ENCODE results near the gene FGD5.

FGD5 gene

GRCh38 chr3:14889943-14890342 lies 71.2 kb downstream of the FGD5 start:
- H3K27ac ChIP-seq (ENCODE audit: low read length): no peak overlapping the region
- no peaks in the 10 kb centered on the region for H3K4me1 ChIP-seq (ENCODE audit: control insufficient read depth, insufficient read depth, low read length)
- H3K4me3 ChIP-seq (ENCODE audit: low read length): no peak overlapping the region
- no peaks in the 10 kb centered on the region for H3K36me3 ChIP-seq (ENCODE audit: control insufficient read depth, insufficient read depth, low read length)
- no peaks in the 10 kb centered on the region for H3K9me3 ChIP-seq (ENCODE audit: control insufficient read depth, insufficient read depth, low read length)
- DNase-seq (ENCODE audit: low read depth, low spot score): no peak
- H3K27me3 ChIP-seq (ENCODE audit: control insufficient read depth, insufficient read depth, low read length): no peaks in the 10 kb centered on the region
- WGBS (ENCODE audit: insufficient coverage, insufficient read length): no CpG with 5 or more reads among the region's 8 CpGs

GRCh38 chr3:14890476-14890875 lies 71.7 kb downstream of the FGD5 start:
- no peak overlapping the region for H3K4me3 ChIP-seq (ENCODE audit: low read length)
- no peaks in the 10 kb centered on the region for H3K4me1 ChIP-seq (ENCODE audit: control insufficient read depth, insufficient read depth, low read length)
- H3K27me3 ChIP-seq (ENCODE audit: control insufficient read depth, insufficient read depth, low read length): no peaks in the 10 kb centered on the region
- no peak for DNase-seq (ENCODE audit: low read depth, low spot score)
- WGBS (ENCODE audit: insufficient coverage, insufficient read length): no CpG with 5 or more reads among the region's 5 CpGs
- no peak overlapping the region for H3K27ac ChIP-seq (ENCODE audit: low read length)
- H3K9me3 ChIP-seq (ENCODE audit: control insufficient read depth, insufficient read depth, low read length): no peaks in the 10 kb centered on the region
- H3K36me3 ChIP-seq (ENCODE audit: control insufficient read depth, insufficient read depth, low read length): no peaks in the 10 kb centered on the region

GRCh38 chr3:14891135-14892132 lies 72.7 kb downstream of the FGD5 start:
- no CpG with 5 or more reads among the region's 12 CpGs for WGBS (ENCODE audit: insufficient coverage, insufficient read length)
- Histone ChIP-seq H3K4me3 (ENCODE audit: low read length) (no peak overlapping the region), H3K27ac (ENCODE audit: low read length) (no peak overlapping the region)

GRCh38 chr3:14892226-14892625 lies 73.5 kb downstream of the FGD5 start:
- Histone ChIP-seq H3K27me3 (ENCODE audit: control insufficient read depth, insufficient read depth, low read length) (no peaks in the 10 kb centered on the region), H3K36me3 (ENCODE audit: control insufficient read depth, insufficient read depth, low read length) (no peaks in the 10 kb centered on the region), H3K4me1 (ENCODE audit: control insufficient read depth, insufficient read depth, low read length) (no peaks in the 10 kb centered on the region), H3K9me3 (ENCODE audit: control insufficient read depth, insufficient read depth, low read length) (no peaks in the 10 kb centered on the region), H3K27ac (ENCODE audit: low read length) (no peak overlapping the region), H3K4me3 (ENCODE audit: low read length) (no peak overlapping the region)
- no peak for DNase-seq (ENCODE audit: low read depth, low spot score)
- no CpG with 5 or more reads among the region's 11 CpGs for WGBS (ENCODE audit: insufficient coverage, insufficient read length)

More at GRCh38 chr3:14891135-14892132, 72.7 kb downstream of the FGD5 start:
- Histone ChIP-seq H3K4me1 (ENCODE audit: control insufficient read depth, insufficient read depth, low read length) (no peaks in the 10 kb centered on the region), H3K27me3 (ENCODE audit: control insufficient read depth, insufficient read depth, low read length) (no peaks in the 10 kb centered on the region), H3K36me3 (ENCODE audit: control insufficient read depth, insufficient read depth, low read length) (no peaks in the 10 kb centered on the region), H3K9me3 (ENCODE audit: control insufficient read depth, insufficient read depth, low read length) (no peaks in the 10 kb centered on the region)
- no peak for DNase-seq (ENCODE audit: low read depth, low spot score)

- WGBS (ENCODE audit: insufficient coverage, insufficient read length): no CpG with 5 or more reads among the region's 2 CpGs
- DNase-seq (ENCODE audit: low read depth, low spot score): no peak
- H3K36me3 ChIP-seq (ENCODE audit: control insufficient read depth, insufficient read depth, low read length): no peaks in the 10 kb centered on the region
- no peak overlapping the region for H3K4me3 ChIP-seq (ENCODE audit: low read length)
- H3K9me3 ChIP-seq (ENCODE audit: control insufficient read depth, insufficient read depth, low read length): no peaks in the 10 kb centered on the region
- no peaks in the 10 kb centered on the region for H3K27me3 ChIP-seq (ENCODE audit: control insufficient read depth, insufficient read depth, low read length)
- no peak overlapping the region for H3K27ac ChIP-seq (ENCODE audit: low read length)
- H3K4me1 ChIP-seq (ENCODE audit: control insufficient read depth, insufficient read depth, low read length): peaks cover 2% of the 10 kb centered on the region; the same call in 1 of the 2 replicates
Measured at GRCh38 chr3:14894085-14894484, 75.3 kb downstream of the FGD5 start.

GRCh38 chr3:14897266-14897665 lies 78.5 kb downstream of the FGD5 start:
- Histone ChIP-seq H3K27me3 (ENCODE audit: control insufficient read depth, insufficient read depth, low read length) (no peaks in the 10 kb centered on the region), H3K9me3 (ENCODE audit: control insufficient read depth, insufficient read depth, low read length) (no peaks in the 10 kb centered on the region), H3K4me3 (ENCODE audit: low read length) (no peak overlapping the region), H3K27ac (ENCODE audit: low read length) (no peak overlapping the region), H3K36me3 (ENCODE audit: control insufficient read depth, insufficient read depth, low read length) (no peaks in the 10 kb centered on the region), H3K4me1 (ENCODE audit: control insufficient read depth, insufficient read depth, low read length) (peaks cover 8% of the 10 kb centered on the region)
- WGBS (ENCODE audit: insufficient coverage, insufficient read length): no CpG with 5 or more reads among the region's 4 CpGs
- DNase-seq (ENCODE audit: low read depth, low spot score): no peak

- no peak overlapping the region for H3K27ac ChIP-seq (ENCODE audit: low read length)
- DNase-seq (ENCODE audit: low read depth, low spot score): no peak
- no peaks in the 10 kb centered on the region for H3K36me3 ChIP-seq (ENCODE audit: control insufficient read depth, insufficient read depth, low read length)
- H3K4me3 ChIP-seq (ENCODE audit: low read length): no peak overlapping the region
- H3K9me3 ChIP-seq (ENCODE audit: control insufficient read depth, insufficient read depth, low read length): no peaks in the 10 kb centered on the region
- no peaks in the 10 kb centered on the region for H3K27me3 ChIP-seq (ENCODE audit: control insufficient read depth, insufficient read depth, low read length)
- WGBS (ENCODE audit: insufficient coverage, insufficient read length): no CpG with 5 or more reads among the region's 7 CpGs
- H3K4me1 ChIP-seq (ENCODE audit: control insufficient read depth, insufficient read depth, low read length): peaks cover 8% of the 10 kb centered on the region
Measured at GRCh38 chr3:14898929-14899328, 80.2 kb downstream of the FGD5 start.

- Histone ChIP-seq H3K27me3 (ENCODE audit: control insufficient read depth, insufficient read depth, low read length) (no peaks in the 10 kb centered on the region), H3K36me3 (ENCODE audit: control insufficient read depth, insufficient read depth, low read length) (no peaks in the 10 kb centered on the region), H3K9me3 (ENCODE audit: control insufficient read depth, insufficient read depth, low read length) (no peaks in the 10 kb centered on the region), H3K27ac (ENCODE audit: low read length) (no peak overlapping the region), H3K4me3 (ENCODE audit: low read length) (no peak overlapping the region), H3K4me1 (ENCODE audit: control insufficient read depth, insufficient read depth, low read length) (peaks cover 8% of the 10 kb centered on the region)
- WGBS (ENCODE audit: insufficient coverage, insufficient read length): no CpG with 5 or more reads among the region's 9 CpGs
- no peak for DNase-seq (ENCODE audit: low read depth, low spot score)
Measured at GRCh38 chr3:14899993-14900618, 81.3 kb downstream of the FGD5 start.

GRCh38 chr3:14900881-14901873 lies 82.4 kb downstream of the FGD5 start:
- Histone ChIP-seq H3K9me3 (ENCODE audit: control insufficient read depth, insufficient read depth, low read length) (no peaks in the 10 kb centered on the region), H3K36me3 (ENCODE audit: control insufficient read depth, insufficient read depth, low read length) (no peaks in the 10 kb centered on the region), H3K27me3 (ENCODE audit: control insufficient read depth, insufficient read depth, low read length) (no peaks in the 10 kb centered on the region), H3K4me1 (ENCODE audit: control insufficient read depth, insufficient read depth, low read length) (peaks cover 8% of the 10 kb centered on the region), H3K4me3 (ENCODE audit: low read length) (no peak overlapping the region), H3K27ac (ENCODE audit: low read length) (no peak overlapping the region)
- no peak for DNase-seq (ENCODE audit: low read depth, low spot score)
- WGBS (ENCODE audit: insufficient coverage, insufficient read length): no CpG with 5 or more reads among the region's 15 CpGs

GRCh38 chr3:14902719-14903118 lies 84.0 kb downstream of the FGD5 start:
- Histone ChIP-seq H3K4me1 (ENCODE audit: control insufficient read depth, insufficient read depth, low read length) (peaks cover 8% of the 10 kb centered on the region), H3K4me3 (ENCODE audit: low read length) (no peak overlapping the region), H3K9me3 (ENCODE audit: control insufficient read depth, insufficient read depth, low read length) (no peaks in the 10 kb centered on the region), H3K27ac (ENCODE audit: low read length) (no peak overlapping the region), H3K27me3 (ENCODE audit: control insufficient read depth, insufficient read depth, low read length) (no peaks in the 10 kb centered on the region), H3K36me3 (ENCODE audit: control insufficient read depth, insufficient read depth, low read length) (no peaks in the 10 kb centered on the region)
- DNase-seq (ENCODE audit: low read depth, low spot score): no peak
- no CpG with 5 or more reads among the region's 7 CpGs for WGBS (ENCODE audit: insufficient coverage, insufficient read length)
